GM23248 (cell line): ENCODE data around the gene SLC35A3. TPM values are rescaled to one million over a fixed set of nuclear protein-coding genes. Genes with fewer than 3 reads are reported as not detected.
A peak's percentile ranks its signal among the peaks of the same experiment; 100 is the strongest.

Experiments
- DNase-seq: peaks from one replicate; pipeline ENCODE4 v3.0.0-alpha.2; 2015
- H2AFZ ChIP-seq: fragments of 200-600 bp; sonication (generic); 2 replicates; pipeline ENCODE4 v1.6.1; 2016; ENCODE audit warnings: antibody characterized with exemption
- H3F3A ChIP-seq: fragments of 200-600 bp; sonication (generic); 2 replicates; pipeline ENCODE4 v1.6.1; 2016; ENCODE audit warnings: mild to moderate bottlenecking, antibody characterized with exemption, mixed run types; ENCODE audit not compliant: insufficient read depth
- H3K27ac ChIP-seq: fragments of 200-600 bp; sonication (generic); 2 replicates; pipeline ENCODE4 v1.5.1; 2016; ENCODE audit warnings: mild to moderate bottlenecking
- H3K27me3 ChIP-seq: fragments of 200-600 bp; sonication (generic); replicated peaks from 2 replicates; pipeline ENCODE4 v1.6.1; 2016; ENCODE audit warnings: mild to moderate bottlenecking; ENCODE audit not compliant: insufficient read depth
- H3K36me3 ChIP-seq: fragments of 200-600 bp; sonication (generic); 2 replicates; pipeline ENCODE4 v1.6.1; 2016; ENCODE audit warnings: low read depth, mild to moderate bottlenecking
- H3K4me1 ChIP-seq: fragments of 200-600 bp; sonication (generic); 2 replicates; pipeline ENCODE4 v1.6.1; 2016; ENCODE audit warnings: mild to moderate bottlenecking; ENCODE audit not compliant: insufficient read depth
- H3K4me2 ChIP-seq: fragments of 200-600 bp; sonication (generic); one replicate; pipeline ENCODE4 v1.6.1; 2016; ENCODE audit warnings: mild to moderate bottlenecking; ENCODE audit not compliant: unreplicated experiment
- H3K4me3 ChIP-seq: fragments of 200-600 bp; sonication (generic); 2 replicates; pipeline ENCODE4 v1.5.1; 2016; ENCODE audit warnings: mild to moderate bottlenecking
- H3K79me2 ChIP-seq: fragments of 200-600 bp; sonication (generic); 2 replicates; pipeline ENCODE4 v1.6.1; 2016; ENCODE audit warnings: mild to moderate bottlenecking; ENCODE audit not compliant: insufficient read depth
- H3K9ac ChIP-seq: fragments of 200-600 bp; sonication (generic); 2 replicates; pipeline ENCODE4 v1.6.1; 2016; ENCODE audit warnings: mild to moderate bottlenecking
- H3K9me2 ChIP-seq: fragments of 200-600 bp; sonication (generic); 2 replicates; pipeline ENCODE4 v1.6.1; 2016; ENCODE audit warnings: mixed run types, mild to moderate bottlenecking, moderate library complexity; ENCODE audit not compliant: insufficient read depth
- H3K9me3 ChIP-seq: fragments of 200-600 bp; sonication (generic); one replicate; pipeline ENCODE4 v1.6.1; 2017; ENCODE audit warnings: low read depth
- H4K20me1 ChIP-seq: fragments of 200-600 bp; sonication (generic); 2 replicates; pipeline ENCODE4 v1.6.0; 2016; ENCODE audit not compliant: insufficient read depth
- EZH2 ChIP-seq: fragments of 200-600 bp; sonication (generic); IDR thresholded peaks from 2 replicates; pipeline ENCODE4 v1.6.1; 2018; ENCODE audit warnings: antibody characterized with exemption, mild to moderate bottlenecking; ENCODE audit not compliant: insufficient read depth, poor library complexity, severe bottlenecking
- EZH2phosphoT487 ChIP-seq: fragments of 200-600 bp; sonication (generic); IDR thresholded peaks from 2 replicates; pipeline ENCODE4 v1.6.1; 2018; ENCODE audit warnings: antibody characterized with exemption, moderate library complexity, mild to moderate bottlenecking, low read depth; ENCODE audit not compliant: insufficient read depth
- WGBS, 2 experiments: methylation state at CpG; one replicate each; pipeline ENCODE4 v1.1.6; 2015 to 2017; ENCODE audit warnings: low lambda C conversion rate in 2 of 2, low coverage in 1 of 2; ENCODE audit errors: missing lambda C conversion rate in 2 of 2; 5-methylcytosine and 5-hydroxymethylcytosine counted together
- in situ Hi-C: fragments of 300-500 bp; cut with MboI; formaldehyde crosslinking; loops from 2 replicates; pipeline ENCODE4 v1.15.0; 2020
- polyA plus RNA-seq: library from polyadenylated mRNA; unstranded; fragments of >200 nt; fragmentation: Nextera tagmentation; extraction: Ambion mirVana; gene quantifications from 2 replicates; pipeline ENCODE4 v1.2.1, GENCODE V29; 2016
- total RNA-seq: library from RNA; depleted of rRNA; stranded (reverse); fragments of >200 nt; shearing (Covaris generic); gene quantifications from 2 replicates; pipeline ENCODE4 v1.2.3, GENCODE V29; 2014

Gene SLC35A3
- total and polyA plus RNA-seq, 2 experiments from 2014 or later = 30.7 to 46.0 TPM

- Histone ChIP-seq H3K4me2 (no peak overlapping the region), H3K9ac (no peak overlapping the region), H3K27ac (no peak overlapping the region), H3K9me2 (no peaks in the 10 kb centered on the region), H3K9me3 (no peaks in the 10 kb centered on the region), H3K27me3 (no peaks in the 10 kb centered on the region), H3K4me1 (no peaks in the 10 kb centered on the region), H3F3A (no peaks in the 10 kb centered on the region; the same call in 1 of the 2 replicates), H3K4me3 (no peak overlapping the region), H2AFZ (no peak overlapping the region), H3K79me2 (peaks cover 15% of the 10 kb centered on the region; the same call in 1 of the 2 replicates), H3K36me3 (peaks cover 45% of the 10 kb centered on the region), H4K20me1 (no peaks in the 10 kb centered on the region)
- TF ChIP-seq EZH2phosphoT487 (no peak), EZH2 (no peak)
- in situ Hi-C loops = no loop called here
- WGBS, 2 experiments = 94 to 96% methylated on average over 3 of the region's 3 CpGs
- peak; percentile 9 for DNase-seq
Measured at GRCh38 chr1:100073531-100073930, 103.7 kb downstream of the SLC35A3 start.

- in situ Hi-C loops = no loop called here
- Histone ChIP-seq H3K79me2 (peaks cover 15% of the 10 kb centered on the region; the same call in 1 of the 2 replicates), H3F3A (no peaks in the 10 kb centered on the region), H3K4me2 (no peak overlapping the region), H3K27me3 (no peaks in the 10 kb centered on the region), H3K9me3 (no peaks in the 10 kb centered on the region), H2AFZ (no peak overlapping the region), H3K4me3 (no peak overlapping the region), H3K36me3 (peaks cover 37% of the 10 kb centered on the region; the same call in 1 of the 2 replicates), H3K27ac (no peak overlapping the region), H4K20me1 (no peaks in the 10 kb centered on the region), H3K4me1 (no peaks in the 10 kb centered on the region), H3K9ac (no peak overlapping the region), H3K9me2 (no peaks in the 10 kb centered on the region)
- WGBS, 2 experiments = 93 to 94% methylated on average over 11 of the region's 11 CpGs
- TF ChIP-seq EZH2 = no peak
- no peak for TF ChIP-seq EZH2phosphoT487
- no peak for DNase-seq
Measured at GRCh38 chr1:100074604-100075395, 105.0 kb downstream of the SLC35A3 start.

- WGBS, 2 experiments = 93 to 98% methylated on average over 3 of the region's 3 CpGs
- Histone ChIP-seq H3K9me3 (no peaks in the 10 kb centered on the region), H3K79me2 (peaks cover 15% of the 10 kb centered on the region; the same call in 1 of the 2 replicates), H3K27me3 (no peaks in the 10 kb centered on the region), H3K36me3 (peaks cover 31% of the 10 kb centered on the region; the same call in 1 of the 2 replicates), H2AFZ (no peak overlapping the region), H3K9me2 (no peaks in the 10 kb centered on the region), H3K9ac (no peak overlapping the region), H3F3A (no peaks in the 10 kb centered on the region), H3K4me1 (no peaks in the 10 kb centered on the region), H3K27ac (no peak overlapping the region), H3K4me2 (no peak overlapping the region), H4K20me1 (no peaks in the 10 kb centered on the region), H3K4me3 (no peak overlapping the region)
- in situ Hi-C loops = no loop called here
- TF ChIP-seq EZH2phosphoT487 = no peak
- TF ChIP-seq EZH2 = no peak
- peak; percentile 4 for DNase-seq
Measured at GRCh38 chr1:100075773-100076172, 106.0 kb downstream of the SLC35A3 start.

GRCh38 chr1:100076319-100076718 lies 106.5 kb downstream of the SLC35A3 start:
- 73 to 82% methylated on average over 2 of the region's 2 CpGs for WGBS, 2 experiments
- no peak overlapping the region for H3K27ac ChIP-seq
- no peak overlapping the region for H3K4me3 ChIP-seq
- H3F3A ChIP-seq = no peaks in the 10 kb centered on the region
- H3K79me2 ChIP-seq = peaks cover 15% of the 10 kb centered on the region; the same call in 1 of the 2 replicates
- no peak for TF ChIP-seq EZH2
- no peak for TF ChIP-seq EZH2phosphoT487
- H3K27me3 ChIP-seq = no peaks in the 10 kb centered on the region
- H3K4me1 ChIP-seq = no peaks in the 10 kb centered on the region
- no peaks in the 10 kb centered on the region for H3K9me3 ChIP-seq
- H3K9me2 ChIP-seq = no peaks in the 10 kb centered on the region
- no peak overlapping the region for H2AFZ ChIP-seq
- H3K4me2 ChIP-seq = no peak overlapping the region
- no peak overlapping the region for H3K9ac ChIP-seq
- H3K36me3 ChIP-seq = peaks cover 29% of the 10 kb centered on the region; the same call in 1 of the 2 replicates
- in situ Hi-C loops = no loop called here
- H4K20me1 ChIP-seq = no peaks in the 10 kb centered on the region
- no peak for DNase-seq
